ENCODE results near the gene ILK.

ILK gene

GRCh38 chr11:6613496-6613895 lies 9.9 kb downstream of the ILK start:
- Histone ChIP-seq H3K4me1 (ENCODE audit: control insufficient read depth, insufficient read depth, low read length, poor library complexity, severe bottlenecking) (peaks cover 25% of the 10 kb centered on the region), H3K27ac (ENCODE audit: insufficient read depth, low read length, poor library complexity, severe bottlenecking) (peak overlapping the region; percentile 95)
- no peak for DNase-seq

GRCh38 chr11:6614446-6614845 lies 10.9 kb downstream of the ILK start:
- H3K27me3 ChIP-seq (replicated peaks; ENCODE audit: control insufficient read depth, insufficient read depth, low read length, poor library complexity, severe bottlenecking), result no peaks in the 10 kb centered on the region

More at GRCh38 chr11:6613496-6613895, 9.9 kb downstream of the ILK start:
- Histone ChIP-seq H3K9me3 (ENCODE audit: control insufficient read depth, low read length) (no peaks in the 10 kb centered on the region), H3K36me3 (ENCODE audit: control insufficient read depth, insufficient read depth, low read length) (peaks cover 32% of the 10 kb centered on the region), H3K4me3 (ENCODE audit: insufficient read depth, low read depth, low read length, poor library complexity, severe bottlenecking) (no peak overlapping the region), H3K27me3 (replicated peaks; ENCODE audit: control insufficient read depth, insufficient read depth, low read length, poor library complexity, severe bottlenecking) (no peaks in the 10 kb centered on the region)

GRCh38 chr11:6615046-6615445 lies 11.5 kb downstream of the ILK start:
- Histone ChIP-seq H3K27me3 (replicated peaks; ENCODE audit: control insufficient read depth, insufficient read depth, low read length, poor library complexity, severe bottlenecking) (no peaks in the 10 kb centered on the region), H3K4me1 (ENCODE audit: control insufficient read depth, insufficient read depth, low read length, poor library complexity, severe bottlenecking) (peaks cover 34% of the 10 kb centered on the region), H3K4me3 (ENCODE audit: insufficient read depth, low read depth, low read length, poor library complexity, severe bottlenecking) (no peak overlapping the region), H3K36me3 (ENCODE audit: control insufficient read depth, insufficient read depth, low read length) (peaks cover 16% of the 10 kb centered on the region), H3K9me3 (ENCODE audit: control insufficient read depth, low read length) (no peaks in the 10 kb centered on the region), H3K27ac (ENCODE audit: insufficient read depth, low read length, poor library complexity, severe bottlenecking) (no peak overlapping the region)
- no peak for DNase-seq

More at GRCh38 chr11:6614446-6614845, 10.9 kb downstream of the ILK start:
- Histone ChIP-seq H3K4me1 (ENCODE audit: control insufficient read depth, insufficient read depth, low read length, poor library complexity, severe bottlenecking) (peaks cover 29% of the 10 kb centered on the region), H3K9me3 (ENCODE audit: control insufficient read depth, low read length) (no peaks in the 10 kb centered on the region), H3K36me3 (ENCODE audit: control insufficient read depth, insufficient read depth, low read length) (peaks cover 22% of the 10 kb centered on the region), H3K4me3 (ENCODE audit: insufficient read depth, low read depth, low read length, poor library complexity, severe bottlenecking) (no peak overlapping the region), H3K27ac (ENCODE audit: insufficient read depth, low read length, poor library complexity, severe bottlenecking) (no peak overlapping the region)
- no peak for DNase-seq

- H3K4me1 ChIP-seq (ENCODE audit: control insufficient read depth, insufficient read depth, low read length, poor library complexity, severe bottlenecking), result peaks cover 31% of the 10 kb centered on the region
- no peak overlapping the region for H3K27ac ChIP-seq (ENCODE audit: insufficient read depth, low read length, poor library complexity, severe bottlenecking)
- no peak overlapping the region for H3K4me3 ChIP-seq (ENCODE audit: insufficient read depth, low read depth, low read length, poor library complexity, severe bottlenecking)
- H3K9me3 ChIP-seq (ENCODE audit: control insufficient read depth, low read length), result no peaks in the 10 kb centered on the region
- H3K27me3 ChIP-seq (replicated peaks; ENCODE audit: control insufficient read depth, insufficient read depth, low read length, poor library complexity, severe bottlenecking), result no peaks in the 10 kb centered on the region
- DNase-seq, result no peak
- H3K36me3 ChIP-seq (ENCODE audit: control insufficient read depth, insufficient read depth, low read length), result peaks cover 6% of the 10 kb centered on the region
These were observed 12.5 kb downstream of the ILK start for GRCh38 chr11:6615882-6616585.

GRCh38 chr11:6616596-6617250 lies 13.1 kb downstream of the ILK start:
- Histone ChIP-seq H3K27ac (ENCODE audit: insufficient read depth, low read length, poor library complexity, severe bottlenecking) (no peak overlapping the region), H3K4me1 (ENCODE audit: control insufficient read depth, insufficient read depth, low read length, poor library complexity, severe bottlenecking) (peaks cover 27% of the 10 kb centered on the region), H3K36me3 (ENCODE audit: control insufficient read depth, insufficient read depth, low read length) (peaks cover 6% of the 10 kb centered on the region), H3K27me3 (replicated peaks; ENCODE audit: control insufficient read depth, insufficient read depth, low read length, poor library complexity, severe bottlenecking) (no peaks in the 10 kb centered on the region), H3K4me3 (ENCODE audit: insufficient read depth, low read depth, low read length, poor library complexity, severe bottlenecking) (no peak overlapping the region), H3K9me3 (ENCODE audit: control insufficient read depth, low read length) (no peaks in the 10 kb centered on the region)
- DNase-seq, result no peak

- peaks cover 27% of the 10 kb centered on the region for H3K4me1 ChIP-seq (ENCODE audit: control insufficient read depth, insufficient read depth, low read length, poor library complexity, severe bottlenecking)
- no peak overlapping the region for H3K4me3 ChIP-seq (ENCODE audit: insufficient read depth, low read depth, low read length, poor library complexity, severe bottlenecking)
- peak overlapping the region; percentile 85 for H3K27ac ChIP-seq (ENCODE audit: insufficient read depth, low read length, poor library complexity, severe bottlenecking)
- DNase-seq, result no peak
- no peaks in the 10 kb centered on the region for H3K27me3 ChIP-seq (replicated peaks; ENCODE audit: control insufficient read depth, insufficient read depth, low read length, poor library complexity, severe bottlenecking)
- no peaks in the 10 kb centered on the region for H3K9me3 ChIP-seq (ENCODE audit: control insufficient read depth, low read length)
- peaks cover 6% of the 10 kb centered on the region for H3K36me3 ChIP-seq (ENCODE audit: control insufficient read depth, insufficient read depth, low read length)
These were observed 13.8 kb downstream of the ILK start for GRCh38 chr11:6617315-6617781.

GRCh38 chr11:6618117-6619003 lies 14.8 kb downstream of the ILK start:
- no peaks in the 10 kb centered on the region for H3K9me3 ChIP-seq (ENCODE audit: control insufficient read depth, low read length)
- peak; percentile 58 to 67 (median 64) for DNase-seq
- peak overlapping the region; percentile 78 for H3K4me3 ChIP-seq (ENCODE audit: insufficient read depth, low read depth, low read length, poor library complexity, severe bottlenecking)
- H3K36me3 ChIP-seq (ENCODE audit: control insufficient read depth, insufficient read depth, low read length), result peaks cover 6% of the 10 kb centered on the region
- H3K27ac ChIP-seq (ENCODE audit: insufficient read depth, low read length, poor library complexity, severe bottlenecking), result peak overlapping the region; percentile 85
- no peaks in the 10 kb centered on the region for H3K27me3 ChIP-seq (replicated peaks; ENCODE audit: control insufficient read depth, insufficient read depth, low read length, poor library complexity, severe bottlenecking)
- H3K4me1 ChIP-seq (ENCODE audit: control insufficient read depth, insufficient read depth, low read length, poor library complexity, severe bottlenecking), result peaks cover 21% of the 10 kb centered on the region

- Histone ChIP-seq H3K9me3 (ENCODE audit: control insufficient read depth, low read length) (no peaks in the 10 kb centered on the region), H3K4me1 (ENCODE audit: control insufficient read depth, insufficient read depth, low read length, poor library complexity, severe bottlenecking) (peaks cover 21% of the 10 kb centered on the region), H3K36me3 (ENCODE audit: control insufficient read depth, insufficient read depth, low read length) (peaks cover 6% of the 10 kb centered on the region), H3K4me3 (ENCODE audit: insufficient read depth, low read depth, low read length, poor library complexity, severe bottlenecking) (peak within 1 kb of the TSS; percentile 78), H3K27ac (ENCODE audit: insufficient read depth, low read length, poor library complexity, severe bottlenecking) (peak within 1 kb of the TSS; percentile 85), H3K27me3 (replicated peaks; ENCODE audit: control insufficient read depth, insufficient read depth, low read length, poor library complexity, severe bottlenecking) (no peaks in the 10 kb centered on the region)
- peak; percentile 83 to 88 (median 86) for DNase-seq
These were observed 15.6 kb downstream of the ILK start, which contains the start of gene TPP1 for GRCh38 chr11:6619004-6619745. Gene TPP1 (minus strand): TSS chr11:6619422. CDS start chr11:6619400, 22 bp downstream.

GRCh38 chr11:6620636-6621035 lies 17.1 kb downstream of the ILK start:
- Histone ChIP-seq H3K9me3 (ENCODE audit: control insufficient read depth, low read length) (no peaks in the 10 kb centered on the region), H3K36me3 (ENCODE audit: control insufficient read depth, insufficient read depth, low read length) (peaks cover 5% of the 10 kb centered on the region), H3K4me3 (ENCODE audit: insufficient read depth, low read depth, low read length, poor library complexity, severe bottlenecking) (no peak overlapping the region), H3K27ac (ENCODE audit: insufficient read depth, low read length, poor library complexity, severe bottlenecking) (no peak overlapping the region), H3K27me3 (replicated peaks; ENCODE audit: control insufficient read depth, insufficient read depth, low read length, poor library complexity, severe bottlenecking) (no peaks in the 10 kb centered on the region), H3K4me1 (ENCODE audit: control insufficient read depth, insufficient read depth, low read length, poor library complexity, severe bottlenecking) (peaks cover 21% of the 10 kb centered on the region)
- no peak for DNase-seq

Data from effector memory CD4-positive, alpha-beta T cell (primary cell).